ENCODE data around the gene FOXL3. TPM values are rescaled to one million over a fixed set of nuclear protein-coding genes. Genes with fewer than 3 reads are reported as not detected.
A peak's percentile ranks its signal among the peaks of the same experiment; 100 is the strongest.
"Not testable (repeated sequence)": the region's sequence is repeated elsewhere in the genome, so short reads cannot be mapped to it uniquely, and the experiment has no call there.

FOXL3 gene
- polyA plus RNA-seq (2013, experiment 1 of 2) = not detected
- polyA plus RNA-seq (2013, experiment 2 of 2) = not detected

GRCh38 chr7:289756-290553, at the start of gene FOXL3:
TSS of gene FOXL3 (plus strand) at chr7:290170. CDS start at chr7:290170, 0 bp downstream.
- H3K4me1 ChIP-seq (ENCODE audit: control insufficient read depth, low read depth, low read length) = no peaks in the 10 kb centered on the region
- H3K27me3 ChIP-seq (ENCODE audit: insufficient read depth, low read length, poor library complexity) = peaks cover 23% of the 10 kb centered on the region
- no CpG with 5 or more reads among the region's 79 CpGs for WGBS (ENCODE audit: extremely low coverage, insufficient coverage, low lambda C conversion rate)

GRCh38 chr7:240887-241421, 49.0 kb upstream of the FOXL3 start:
- Histone ChIP-seq H3K4ac (ENCODE audit: low read depth, low read length) (no peak overlapping the region), H4K5ac (ENCODE audit: low read length) (no peak overlapping the region), H3K18ac (ENCODE audit: low read length) (no peak overlapping the region), H3K23ac (ENCODE audit: low read length) (no peak overlapping the region), H3K4me3 (ENCODE audit: low read length) (no peak overlapping the region), H2BK120ac (ENCODE audit: low read depth, low read length) (no peak overlapping the region), H2BK15ac (replicated peaks; ENCODE audit: low read depth) (no peak overlapping the region), H3K4me1 (ENCODE audit: control insufficient read depth, low read depth, low read length) (no peaks in the 10 kb centered on the region), H3K79me2 (ENCODE audit: control insufficient read depth, insufficient read depth, low read length) (peaks cover 4% of the 10 kb centered on the region), H3K56ac (ENCODE audit: low read length) (no peak overlapping the region), H3K27ac (ENCODE audit: low read depth, low read length) (no peak overlapping the region), H3K9ac (ENCODE audit: low read length) (no peak overlapping the region), H3K79me1 (ENCODE audit: low read length) (peaks cover 6% of the 10 kb centered on the region), H3K27me3 (ENCODE audit: insufficient read depth, low read length, poor library complexity) (no peaks in the 10 kb centered on the region), H3K4me2 (ENCODE audit: low read length) (no peak overlapping the region), H2BK5ac (ENCODE audit: low read length) (no peak overlapping the region), H2AK5ac (ENCODE audit: low read length) (no peak overlapping the region), H3K36me3 (ENCODE audit: control insufficient read depth, insufficient read depth, low read length) (peaks cover 2% of the 10 kb centered on the region), H4K8ac (ENCODE audit: low read depth, low read length) (no peak overlapping the region)
- no CpG with 5 or more reads among the region's 16 CpGs for WGBS (ENCODE audit: extremely low coverage, insufficient coverage, low lambda C conversion rate)
- peak; percentile 51 for DNase-seq

More at GRCh38 chr7:289756-290553, at the start of gene FOXL3:
- H2BK15ac ChIP-seq (replicated peaks; ENCODE audit: low read depth) = no peak within 1 kb of the TSS
- no peak within 1 kb of the TSS for H2BK120ac ChIP-seq (ENCODE audit: low read depth, low read length)
- H3K79me1 ChIP-seq (ENCODE audit: low read length) = no peaks in the 10 kb centered on the region
- H3K9ac ChIP-seq (ENCODE audit: low read length) = no peak within 1 kb of the TSS
- no peak within 1 kb of the TSS for H2AK5ac ChIP-seq (ENCODE audit: low read length)
- no peak within 1 kb of the TSS for H3K4me3 ChIP-seq (ENCODE audit: low read length)
- no peak within 1 kb of the TSS for H3K4me2 ChIP-seq (ENCODE audit: low read length)
- no peak within 1 kb of the TSS for H3K4ac ChIP-seq (ENCODE audit: low read depth, low read length)
- no peak within 1 kb of the TSS for H2BK5ac ChIP-seq (ENCODE audit: low read length)
- no peak within 1 kb of the TSS for H3K23ac ChIP-seq (ENCODE audit: low read length)
- no peak within 1 kb of the TSS for H3K27ac ChIP-seq (ENCODE audit: low read depth, low read length)
- DNase-seq = no peak
- H3K36me3 ChIP-seq (ENCODE audit: control insufficient read depth, insufficient read depth, low read length) = no peaks in the 10 kb centered on the region
- H4K8ac ChIP-seq (ENCODE audit: low read depth, low read length) = no peak within 1 kb of the TSS
- H4K5ac ChIP-seq (ENCODE audit: low read length) = no peak within 1 kb of the TSS
- no peak within 1 kb of the TSS for H3K18ac ChIP-seq (ENCODE audit: low read length)
- H3K79me2 ChIP-seq (ENCODE audit: control insufficient read depth, insufficient read depth, low read length) = no peaks in the 10 kb centered on the region
- H3K56ac ChIP-seq (ENCODE audit: low read length) = no peak within 1 kb of the TSS

GRCh38 chr7:241513-241912, 48.5 kb upstream of the FOXL3 start:
- Histone ChIP-seq H3K23ac (ENCODE audit: low read length) (no peak overlapping the region), H3K79me1 (ENCODE audit: low read length) (peaks cover 6% of the 10 kb centered on the region), H4K5ac (ENCODE audit: low read length) (no peak overlapping the region), H3K4me2 (ENCODE audit: low read length) (no peak overlapping the region), H2BK15ac (replicated peaks; ENCODE audit: low read depth) (no peak overlapping the region), H3K9ac (ENCODE audit: low read length) (no peak overlapping the region), H2BK5ac (ENCODE audit: low read length) (no peak overlapping the region), H3K4me3 (ENCODE audit: low read length) (no peak overlapping the region), H3K27ac (ENCODE audit: low read depth, low read length) (no peak overlapping the region), H3K4me1 (ENCODE audit: control insufficient read depth, low read depth, low read length) (no peaks in the 10 kb centered on the region), H2AK5ac (ENCODE audit: low read length) (no peak overlapping the region), H2BK120ac (ENCODE audit: low read depth, low read length) (no peak overlapping the region), H3K27me3 (ENCODE audit: insufficient read depth, low read length, poor library complexity) (no peaks in the 10 kb centered on the region), H4K8ac (ENCODE audit: low read depth, low read length) (no peak overlapping the region), H3K36me3 (ENCODE audit: control insufficient read depth, insufficient read depth, low read length) (peaks cover 2% of the 10 kb centered on the region), H3K79me2 (ENCODE audit: control insufficient read depth, insufficient read depth, low read length) (peaks cover 4% of the 10 kb centered on the region), H3K4ac (ENCODE audit: low read depth, low read length) (no peak overlapping the region), H3K18ac (ENCODE audit: low read length) (no peak overlapping the region), H3K56ac (ENCODE audit: low read length) (no peak overlapping the region)
- no peak for DNase-seq
- no CpG with 5 or more reads among the region's 13 CpGs for WGBS (ENCODE audit: extremely low coverage, insufficient coverage, low lambda C conversion rate)

- H3K27me3 ChIP-seq (ENCODE audit: insufficient read depth, low read length, poor library complexity); H3K4me1 ChIP-seq (ENCODE audit: control insufficient read depth, low read depth, low read length); H4K8ac ChIP-seq (ENCODE audit: low read depth, low read length); H2BK5ac ChIP-seq (ENCODE audit: low read length); H4K5ac ChIP-seq (ENCODE audit: low read length); H2BK15ac ChIP-seq (replicated peaks; ENCODE audit: low read depth); H3K4me3 ChIP-seq (ENCODE audit: low read length); H3K27ac ChIP-seq (ENCODE audit: low read depth, low read length); H3K18ac ChIP-seq (ENCODE audit: low read length); H3K9ac ChIP-seq (ENCODE audit: low read length); H2AK5ac ChIP-seq (ENCODE audit: low read length); H3K79me2 ChIP-seq (ENCODE audit: control insufficient read depth, insufficient read depth, low read length); DNase-seq; H3K23ac ChIP-seq (ENCODE audit: low read length); H2BK120ac ChIP-seq (ENCODE audit: low read depth, low read length); H3K79me1 ChIP-seq (ENCODE audit: low read length); H3K36me3 ChIP-seq (ENCODE audit: control insufficient read depth, insufficient read depth, low read length); H3K4ac ChIP-seq (ENCODE audit: low read depth, low read length); H3K4me2 ChIP-seq (ENCODE audit: low read length); H3K56ac ChIP-seq (ENCODE audit: low read length): not testable (repeated sequence)
- WGBS (ENCODE audit: extremely low coverage, insufficient coverage, low lambda C conversion rate) = no CpG with 5 or more reads among the region's 21 CpGs
Measured at GRCh38 chr7:242826-243579, 47.0 kb upstream of the FOXL3 start.

GRCh38 chr7:243580-243978, 46.4 kb upstream of the FOXL3 start:
- H3K23ac ChIP-seq (ENCODE audit: low read length); H2BK120ac ChIP-seq (ENCODE audit: low read depth, low read length); H3K4me1 ChIP-seq (ENCODE audit: control insufficient read depth, low read depth, low read length); H2BK5ac ChIP-seq (ENCODE audit: low read length); H3K4me3 ChIP-seq (ENCODE audit: low read length); H3K79me1 ChIP-seq (ENCODE audit: low read length); H3K27me3 ChIP-seq (ENCODE audit: insufficient read depth, low read length, poor library complexity); H3K4me2 ChIP-seq (ENCODE audit: low read length); H3K18ac ChIP-seq (ENCODE audit: low read length); H3K27ac ChIP-seq (ENCODE audit: low read depth, low read length); DNase-seq; H2BK15ac ChIP-seq (replicated peaks; ENCODE audit: low read depth); H3K56ac ChIP-seq (ENCODE audit: low read length); H4K5ac ChIP-seq (ENCODE audit: low read length); H2AK5ac ChIP-seq (ENCODE audit: low read length); H3K79me2 ChIP-seq (ENCODE audit: control insufficient read depth, insufficient read depth, low read length); H3K9ac ChIP-seq (ENCODE audit: low read length); H3K4ac ChIP-seq (ENCODE audit: low read depth, low read length); H4K8ac ChIP-seq (ENCODE audit: low read depth, low read length); H3K36me3 ChIP-seq (ENCODE audit: control insufficient read depth, insufficient read depth, low read length): not testable (repeated sequence)
- WGBS (ENCODE audit: extremely low coverage, insufficient coverage, low lambda C conversion rate) = no CpG with 5 or more reads among the region's 10 CpGs

Measured in mesendoderm (in vitro differentiated cells).